ENCODE results near the gene PDZRN3. TPM values are rescaled to one million over a fixed set of nuclear protein-coding genes. Genes with fewer than 3 reads are reported as not detected.
"Not testable (repeated sequence)": the region's sequence is repeated elsewhere in the genome, so short reads cannot be mapped to it uniquely, and the experiment has no call there.

PDZRN3 gene
- total RNA-seq, 1 experiment from 2014 or later, result 0.55 TPM

DNA sequence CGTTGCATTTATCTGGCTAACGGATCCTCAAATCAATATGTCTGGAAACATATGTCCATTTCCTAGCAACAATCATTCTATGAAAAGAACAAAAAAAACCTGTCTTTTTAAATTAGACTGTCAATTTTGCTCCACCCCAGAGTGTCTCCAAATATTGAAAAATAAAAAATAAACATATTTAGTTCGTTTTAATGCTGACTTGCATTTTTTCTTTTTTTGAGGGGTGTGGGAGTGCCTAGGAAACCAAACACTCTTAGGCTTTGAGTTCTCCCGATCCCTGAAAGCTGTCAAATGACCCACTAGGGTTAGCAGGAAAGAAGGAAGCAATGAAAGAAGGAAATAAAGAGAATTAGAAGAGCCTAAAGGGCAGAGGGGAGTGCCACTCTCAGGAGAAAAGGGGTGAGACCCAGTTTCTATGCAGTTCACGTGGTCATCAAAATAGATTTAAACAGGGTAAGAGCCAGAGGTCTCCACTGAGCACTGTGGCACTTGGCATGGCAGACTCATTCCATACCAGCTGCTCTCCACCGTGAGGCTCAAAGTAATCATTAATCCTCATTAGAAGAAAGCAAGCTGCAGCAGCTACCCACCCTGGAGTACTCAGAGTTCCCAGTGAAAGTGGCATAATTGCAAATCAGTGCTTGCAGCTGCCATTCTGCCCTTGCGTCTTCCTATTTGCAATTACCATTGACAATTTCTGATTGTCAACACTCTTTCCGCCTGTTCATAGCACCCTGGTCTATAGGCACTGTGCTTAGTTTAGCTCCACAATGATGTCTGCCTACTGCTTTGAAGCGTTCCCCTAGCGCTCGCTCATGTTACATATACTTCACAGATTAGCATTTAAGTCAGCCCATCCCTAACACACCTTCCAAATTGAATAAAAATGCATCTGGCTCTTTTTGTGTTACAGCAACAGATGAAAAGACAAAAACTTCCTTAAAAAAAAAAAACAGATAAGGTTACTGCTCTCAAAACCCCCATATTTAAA is 32.3 kb downstream of the PDZRN3 start:
- DNase-seq (ENCODE audit: low read depth), result no peak

DNA sequence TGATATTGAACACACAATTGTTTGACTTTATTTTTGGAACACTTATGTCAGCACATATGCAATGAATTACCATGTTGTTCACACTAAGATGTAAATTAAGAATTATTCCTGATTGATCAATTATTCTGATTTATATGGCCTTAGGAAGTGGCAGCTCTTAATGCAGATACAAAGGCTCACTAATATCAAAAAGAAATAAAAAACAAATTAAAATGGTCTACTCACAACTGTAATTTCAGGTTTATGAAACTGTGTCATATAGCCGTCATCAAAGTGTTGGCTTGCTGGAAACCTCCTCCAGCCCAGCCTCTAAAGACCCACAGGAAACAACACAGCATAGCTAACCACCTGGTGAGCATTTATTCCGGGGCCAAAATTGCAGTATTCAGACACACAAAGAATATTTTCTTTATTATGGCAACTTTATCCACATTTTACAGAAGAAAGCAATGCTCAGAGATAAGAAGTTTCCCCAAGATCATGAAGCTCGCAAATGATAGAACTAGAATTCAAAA is 33.4 kb downstream of the PDZRN3 start:
- no peak for DNase-seq (ENCODE audit: low read depth)

GRCh38 chr3:73586628-73587027 is 38.1 kb downstream of the PDZRN3 start:
- no peak for DNase-seq (ENCODE audit: low read depth)

- no peak for DNase-seq (ENCODE audit: low read depth)
These were observed 38.6 kb downstream of the PDZRN3 start for GRCh38 chr3:73586190-73586589.

DNA sequence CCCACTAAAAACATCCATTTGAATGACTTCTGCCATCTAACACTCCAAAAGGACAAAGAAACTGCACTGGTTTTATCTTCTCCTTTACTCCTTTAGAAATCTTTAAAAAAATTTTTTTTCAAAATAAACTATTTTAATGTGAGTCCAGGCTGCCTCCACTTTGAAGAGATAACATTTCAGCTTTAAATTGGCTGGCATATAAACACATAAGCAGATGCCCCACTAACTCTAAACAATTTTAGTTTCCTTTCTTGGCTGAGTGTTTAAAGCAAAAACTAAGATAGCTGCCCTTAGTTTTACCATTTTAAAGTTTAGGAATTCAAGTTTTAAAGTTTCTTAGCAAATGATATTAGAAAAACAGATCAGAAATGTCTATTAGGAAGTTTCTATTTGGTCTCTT is 39.9 kb downstream of the PDZRN3 start:
- no peak for DNase-seq (ENCODE audit: low read depth)

DNA sequence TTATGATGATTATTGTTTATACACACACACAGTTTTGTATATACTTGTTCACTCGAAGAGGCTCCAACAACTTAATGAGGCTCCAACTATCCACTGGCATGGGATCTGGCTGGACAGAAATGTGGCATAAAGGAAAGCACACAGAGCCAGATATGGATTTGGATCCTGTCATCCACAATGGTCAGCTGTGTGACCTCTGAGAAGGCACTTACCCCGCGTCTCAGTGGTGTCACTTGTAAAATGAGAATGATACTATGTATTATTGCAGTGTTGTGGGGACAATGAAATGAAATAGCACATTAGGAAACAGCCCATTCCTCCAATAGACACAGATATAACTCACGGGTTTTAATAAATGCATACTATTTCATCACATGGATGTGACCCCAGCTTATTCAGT is 42.2 kb downstream of the PDZRN3 start:
- no peak for DNase-seq (ENCODE audit: low read depth)

- DNase-seq (ENCODE audit: low read depth), result no peak
These were observed 43.5 kb downstream of the PDZRN3 start for GRCh38 chr3:73581134-73581846.

- DNase-seq (ENCODE audit: low read depth), result peak; percentile 67
These were observed 44.4 kb downstream of the PDZRN3 start for GRCh38 chr3:73580343-73580742.

DNA sequence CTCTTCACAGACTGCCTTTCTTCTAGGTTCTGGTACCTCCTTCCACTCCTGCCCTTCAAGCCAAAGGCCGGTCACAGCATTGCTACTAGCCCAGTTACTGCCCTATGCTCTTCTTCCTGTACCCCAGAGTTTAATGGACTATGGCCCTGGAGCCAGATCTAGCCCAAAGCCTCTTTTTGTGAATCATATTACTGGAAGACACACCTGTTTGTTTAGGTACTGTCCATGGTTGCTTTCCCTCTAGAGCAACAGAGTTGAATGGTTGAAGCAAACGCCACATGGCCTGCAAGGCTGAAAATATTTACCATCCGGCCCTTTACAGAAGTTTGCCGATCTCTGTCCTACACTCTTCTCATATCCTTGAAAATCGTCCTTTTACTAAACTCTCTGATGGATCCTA is 47.0 kb downstream of the PDZRN3 start:
- DNase-seq (ENCODE audit: low read depth), result no peak

DNA sequence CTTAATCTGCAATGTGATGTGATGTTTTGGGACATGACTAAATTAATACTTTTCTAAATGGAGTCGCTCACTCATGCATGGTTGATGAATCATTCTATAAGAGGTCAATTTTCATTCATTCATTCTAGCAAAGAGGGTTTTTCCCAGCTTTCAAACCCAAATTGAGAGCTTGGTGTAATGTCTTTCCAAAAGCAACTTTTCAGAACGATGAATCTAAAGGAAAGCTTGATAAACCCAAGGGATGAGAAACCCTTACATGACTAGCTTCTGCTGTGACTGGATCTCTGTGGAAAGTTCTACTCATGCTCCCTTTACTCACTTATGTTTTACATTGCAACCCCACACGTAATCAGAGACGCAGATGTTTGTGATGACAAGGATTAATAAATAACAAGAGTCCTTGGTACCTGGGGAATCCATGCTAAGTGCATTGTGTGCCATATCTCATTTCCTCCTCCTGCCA is 47.7 kb downstream of the PDZRN3 start:
- no peak for DNase-seq (ENCODE audit: low read depth)

- DNase-seq (ENCODE audit: low read depth), result no peak
These were observed 48.8 kb downstream of the PDZRN3 start for GRCh38 chr3:73575953-73576352.

DNA sequence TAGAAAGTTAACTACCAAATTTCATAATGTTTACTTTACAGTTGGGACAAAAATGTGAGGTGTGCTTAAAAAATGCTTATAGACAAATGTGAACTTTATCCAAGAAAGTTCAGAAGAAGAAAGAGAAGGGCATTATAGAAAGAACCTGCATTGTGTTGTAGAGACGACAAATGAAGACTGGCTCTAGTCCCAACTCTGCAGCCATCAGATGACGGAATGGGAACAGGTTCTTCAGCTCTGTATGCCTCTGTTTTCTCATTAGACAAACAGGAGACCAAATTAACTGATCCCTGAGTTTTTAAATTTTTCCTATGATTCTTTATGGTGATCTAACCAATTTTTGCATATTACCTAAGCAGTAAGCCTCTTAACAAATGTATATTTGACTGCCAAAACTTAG is 49.2 kb downstream of the PDZRN3 start:
- DNase-seq (ENCODE audit: low read depth), result no peak

GRCh38 chr3:73573204-73573603 is 51.5 kb downstream of the PDZRN3 start:
- DNase-seq (ENCODE audit: low read depth), result no peak

- DNase-seq (ENCODE audit: low read depth), result no peak
These were observed 52.4 kb downstream of the PDZRN3 start for GRCh38 chr3:73572368-73572767.

DNA sequence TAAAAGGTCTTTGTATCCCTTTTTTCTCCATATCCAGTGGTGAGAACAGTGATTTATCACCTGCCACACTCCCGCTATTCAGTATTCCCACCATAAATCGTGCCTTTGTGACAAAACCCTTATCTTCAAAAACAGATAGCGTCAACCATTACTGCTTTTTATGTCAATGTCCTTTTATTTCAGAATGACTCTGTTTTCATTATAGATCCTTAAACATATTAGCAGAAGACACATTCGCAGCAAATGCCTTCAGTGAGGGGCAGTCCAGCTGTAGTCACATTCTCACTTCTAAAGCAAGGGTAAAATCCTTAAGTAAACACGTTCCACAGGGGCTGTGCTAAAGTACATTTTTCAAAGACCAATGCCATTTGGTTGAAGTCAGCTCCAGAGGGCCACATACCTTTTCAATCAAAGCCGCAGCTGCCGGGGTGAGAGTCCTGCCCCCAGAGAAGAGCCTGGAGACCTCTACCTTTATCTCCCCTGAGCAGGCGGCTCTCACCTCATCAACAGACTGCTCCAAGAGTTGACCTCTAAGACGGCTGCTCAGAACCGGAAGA is 53.4 kb downstream of the PDZRN3 start:
- no peak for DNase-seq (ENCODE audit: low read depth)

GRCh38 chr3:73569246-73569760 is 55.4 kb downstream of the PDZRN3 start:
- DNase-seq (ENCODE audit: low read depth), result no peak

DNA sequence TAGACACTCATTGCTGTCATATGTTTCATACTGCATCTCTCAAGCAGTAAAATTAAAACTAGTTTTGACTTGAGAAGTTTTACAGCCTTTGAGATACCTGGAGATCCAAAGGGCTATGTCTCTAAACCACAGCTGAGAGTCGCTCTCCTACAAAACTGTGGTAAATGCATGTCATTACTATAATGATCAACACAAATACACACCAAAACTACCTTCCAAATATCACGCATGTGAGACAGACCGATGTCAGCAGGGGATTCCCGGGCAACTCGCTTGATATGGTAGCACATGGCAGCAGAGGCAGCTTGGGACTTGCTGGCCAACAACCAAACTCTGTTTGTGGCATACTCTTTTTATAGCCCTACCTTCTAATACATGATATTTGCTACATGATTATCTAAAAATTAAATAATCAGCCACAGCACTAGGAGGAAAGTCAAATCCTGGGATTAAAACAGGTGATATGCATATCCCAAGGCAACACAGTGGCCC is 56.3 kb downstream of the PDZRN3 start:
- DNase-seq (ENCODE audit: low read depth), result no peak

GRCh38 chr3:73565374-73565773 is 59.4 kb downstream of the PDZRN3 start:
- DNase-seq (ENCODE audit: low read depth), result not testable (repeated sequence)

GRCh38 chr3:73563896-73564582 is 60.7 kb downstream of the PDZRN3 start:
- DNase-seq (ENCODE audit: low read depth), result no peak

DNA sequence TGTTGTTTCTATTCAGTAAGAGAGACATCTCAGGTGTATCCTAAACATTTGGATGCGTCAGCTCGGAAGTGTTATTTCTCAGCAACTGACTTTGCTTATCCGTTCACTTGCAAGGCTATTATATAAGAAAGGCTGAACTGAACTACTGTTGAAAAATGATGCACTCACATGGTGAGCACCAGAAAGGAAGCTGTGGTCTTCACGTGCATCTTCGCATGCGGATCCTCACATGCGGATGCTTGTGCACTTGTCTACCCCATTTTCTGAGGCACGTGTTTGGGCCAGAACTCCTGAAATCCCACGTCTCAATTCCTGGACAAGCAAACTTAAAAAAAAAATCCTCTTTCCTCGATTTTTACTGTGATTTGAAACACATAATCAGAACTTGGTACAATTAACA is 63.2 kb downstream of the PDZRN3 start:
- DNase-seq (ENCODE audit: low read depth), result no peak

GRCh38 chr3:73559749-73560148 is 65.0 kb downstream of the PDZRN3 start:
- DNase-seq (ENCODE audit: low read depth), result no peak

Data from HT1080 (cell line).